HFFc6 (cell line): ENCODE data around the gene MRGPRG. TPM values are rescaled to one million over a fixed set of nuclear protein-coding genes. Genes with fewer than 3 reads are reported as not detected.

Experiments used
- DNase-seq: peaks from one replicate; pipeline ENCODE4 v3.0.0-alpha.2; 2018
- H3K27ac Mint-ChIP-seq: 2 replicates; pipeline ENCODE4 v1.8.0; 2020; ENCODE audit warnings: mild to moderate bottlenecking, mixed read lengths
- H3K27me3 Mint-ChIP-seq: 2 replicates; pipeline ENCODE4 v1.8.0; 2021; ENCODE audit warnings: mild to moderate bottlenecking, moderate library complexity, mixed read lengths; ENCODE audit not compliant: insufficient read depth
- H3K36me3 Mint-ChIP-seq: 2 replicates; pipeline ENCODE4 v1.8.0; 2021; ENCODE audit warnings: low read depth, mixed read lengths
- H3K4me1 Mint-ChIP-seq: 2 replicates; pipeline ENCODE4 v1.8.0; 2020; ENCODE audit warnings: low read depth, mixed read lengths
- H3K4me3 Mint-ChIP-seq: 2 replicates; pipeline ENCODE4 v1.8.0; 2020; ENCODE audit warnings: mild to moderate bottlenecking, moderate library complexity, mixed read lengths
- H3K9me3 Mint-ChIP-seq: 2 replicates; pipeline ENCODE4 v1.8.0; 2020; ENCODE audit warnings: mild to moderate bottlenecking, mixed read lengths
- total RNA-seq, 6 experiments: library from RNA; stranded (reverse); fragmentation: NEBNext Ultra II Directional; extraction: Animal tissue kit (Norgen Biotek cat#: 25700); gene quantifications; 2 replicates in 1 of 6; 3 replicates in 5 of 6; pipeline ENCODE4 v1.2.3, GENCODE V29; 2021
- TF ChIP-seq, protein P1 (sequence below): fragments of 200-600 bp; sonication (generic); IDR thresholded peaks from 2 replicates; pipeline ENCODE4 v1.5.0; 2021; ENCODE audit warnings: antibody characterized with exemption, mild to moderate bottlenecking

The MRGPRG gene
- total RNA-seq, 6 experiments from 2014 or later, result not detected

DNA sequence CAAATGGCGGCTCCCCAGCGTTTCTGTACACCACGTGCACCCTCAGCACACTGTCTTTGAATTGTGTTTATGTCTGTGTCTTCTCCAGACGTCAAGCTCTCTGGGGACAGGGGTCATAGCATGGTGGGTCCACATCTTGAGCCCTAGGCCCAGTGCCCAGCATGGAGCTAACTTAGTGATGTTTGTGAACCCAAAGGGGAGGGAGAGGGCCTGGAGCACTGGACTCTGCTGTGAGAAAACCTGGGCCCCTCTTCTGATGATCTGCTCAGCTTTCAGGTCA is 4.3 kb downstream of the MRGPRG start:
- peaks cover 26% of the 10 kb centered on the region for H3K27me3 Mint-ChIP-seq
- DNase-seq, result no peak
- H3K9me3 Mint-ChIP-seq, result peaks cover 12% of the 10 kb centered on the region
- no peak overlapping the region for H3K4me3 Mint-ChIP-seq
- H3K27ac Mint-ChIP-seq, result no peak overlapping the region
- TF ChIP-seq, protein P1, sequence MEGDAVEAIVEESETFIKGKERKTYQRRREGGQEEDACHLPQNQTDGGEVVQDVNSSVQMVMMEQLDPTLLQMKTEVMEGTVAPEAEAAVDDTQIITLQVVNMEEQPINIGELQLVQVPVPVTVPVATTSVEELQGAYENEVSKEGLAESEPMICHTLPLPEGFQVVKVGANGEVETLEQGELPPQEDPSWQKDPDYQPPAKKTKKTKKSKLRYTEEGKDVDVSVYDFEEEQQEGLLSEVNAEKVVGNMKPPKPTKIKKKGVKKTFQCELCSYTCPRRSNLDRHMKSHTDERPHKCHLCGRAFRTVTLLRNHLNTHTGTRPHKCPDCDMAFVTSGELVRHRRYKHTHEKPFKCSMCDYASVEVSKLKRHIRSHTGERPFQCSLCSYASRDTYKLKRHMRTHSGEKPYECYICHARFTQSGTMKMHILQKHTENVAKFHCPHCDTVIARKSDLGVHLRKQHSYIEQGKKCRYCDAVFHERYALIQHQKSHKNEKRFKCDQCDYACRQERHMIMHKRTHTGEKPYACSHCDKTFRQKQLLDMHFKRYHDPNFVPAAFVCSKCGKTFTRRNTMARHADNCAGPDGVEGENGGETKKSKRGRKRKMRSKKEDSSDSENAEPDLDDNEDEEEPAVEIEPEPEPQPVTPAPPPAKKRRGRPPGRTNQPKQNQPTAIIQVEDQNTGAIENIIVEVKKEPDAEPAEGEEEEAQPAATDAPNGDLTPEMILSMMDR, result no peak
- peaks cover 6% of the 10 kb centered on the region for H3K4me1 Mint-ChIP-seq
- H3K36me3 Mint-ChIP-seq, result peaks cover 5% of the 10 kb centered on the region

DNA sequence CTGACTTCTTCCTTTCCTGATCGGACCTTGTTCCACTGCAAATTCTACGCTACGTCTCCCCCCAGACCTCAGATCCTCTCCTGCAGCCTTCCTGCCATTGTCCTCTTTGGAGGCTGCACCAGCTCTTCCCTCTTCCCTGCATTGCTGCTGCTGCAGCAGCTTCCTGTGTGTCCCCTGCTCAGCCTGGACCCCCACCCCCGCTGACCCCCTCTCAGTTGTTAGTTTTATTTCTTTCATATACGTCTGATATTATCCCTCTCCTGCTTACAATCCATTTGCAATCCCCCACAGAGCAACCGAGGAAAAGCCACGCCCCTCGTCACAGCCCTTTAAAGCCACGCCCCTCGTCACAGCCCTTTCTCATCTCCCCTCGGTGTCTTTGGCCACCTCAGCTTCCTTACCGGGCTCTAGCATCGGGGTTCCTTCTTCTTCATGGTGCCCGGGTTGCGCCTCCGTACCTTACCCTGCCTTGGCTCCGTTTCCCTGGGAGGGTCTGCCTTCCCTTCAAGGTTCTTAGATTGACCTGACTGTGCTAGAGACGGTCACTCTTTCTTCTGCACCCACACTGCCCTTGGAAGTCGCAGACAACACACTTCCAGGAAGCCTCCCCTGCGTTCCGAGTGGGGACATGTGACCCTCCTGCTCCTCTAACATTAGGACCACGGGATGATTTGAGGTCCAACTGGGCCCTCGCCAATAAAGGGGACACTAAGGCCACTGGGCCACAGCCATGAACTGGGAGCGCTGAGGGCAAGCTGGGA is 4.8 kb downstream of the MRGPRG start:
- H3K9me3 Mint-ChIP-seq, result peaks cover 12% of the 10 kb centered on the region
- H3K4me1 Mint-ChIP-seq, result peaks cover 6% of the 10 kb centered on the region
- H3K27ac Mint-ChIP-seq, result no peak overlapping the region

DNA sequence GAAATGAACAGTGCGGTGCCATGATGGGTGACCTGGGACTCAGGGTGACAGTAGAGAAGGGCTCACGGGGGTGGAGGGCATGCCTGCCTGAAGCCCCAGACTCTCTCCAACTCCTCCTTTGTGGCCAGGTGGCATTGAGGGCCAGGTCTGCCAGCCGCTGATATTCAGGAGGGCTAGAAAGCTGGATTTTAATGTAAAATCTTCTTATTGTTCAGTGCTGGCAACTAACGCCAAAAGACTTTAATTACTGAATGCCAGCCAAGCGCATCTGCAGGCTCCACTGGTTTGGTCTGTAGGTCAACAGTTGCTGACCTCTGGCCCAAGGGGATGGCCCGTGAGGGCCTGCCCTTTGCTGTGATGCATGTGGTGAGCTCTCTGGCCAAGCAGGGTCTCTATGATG is 10.3 kb downstream of the MRGPRG start:
- no peak for DNase-seq
- Mint-ChIP-seq H3K4me1 (no peaks in the 10 kb centered on the region), H3K27ac (no peak overlapping the region), H3K9me3 (peaks cover 12% of the 10 kb centered on the region), H3K4me3 (no peak overlapping the region), H3K27me3 (peaks cover 31% of the 10 kb centered on the region), H3K36me3 (peaks cover 5% of the 10 kb centered on the region; the same call in 1 of the 2 replicates)
- TF ChIP-seq, protein P1, result no peak

More for the DNA sequence above, 4.8 kb downstream of the MRGPRG start:
- TF ChIP-seq, protein P1, result no peak
- H3K4me3 Mint-ChIP-seq, result no peak overlapping the region
- DNase-seq, result no peak
- H3K36me3 Mint-ChIP-seq, result peaks cover 5% of the 10 kb centered on the region
- H3K27me3 Mint-ChIP-seq, result peaks cover 26% of the 10 kb centered on the region

DNA sequence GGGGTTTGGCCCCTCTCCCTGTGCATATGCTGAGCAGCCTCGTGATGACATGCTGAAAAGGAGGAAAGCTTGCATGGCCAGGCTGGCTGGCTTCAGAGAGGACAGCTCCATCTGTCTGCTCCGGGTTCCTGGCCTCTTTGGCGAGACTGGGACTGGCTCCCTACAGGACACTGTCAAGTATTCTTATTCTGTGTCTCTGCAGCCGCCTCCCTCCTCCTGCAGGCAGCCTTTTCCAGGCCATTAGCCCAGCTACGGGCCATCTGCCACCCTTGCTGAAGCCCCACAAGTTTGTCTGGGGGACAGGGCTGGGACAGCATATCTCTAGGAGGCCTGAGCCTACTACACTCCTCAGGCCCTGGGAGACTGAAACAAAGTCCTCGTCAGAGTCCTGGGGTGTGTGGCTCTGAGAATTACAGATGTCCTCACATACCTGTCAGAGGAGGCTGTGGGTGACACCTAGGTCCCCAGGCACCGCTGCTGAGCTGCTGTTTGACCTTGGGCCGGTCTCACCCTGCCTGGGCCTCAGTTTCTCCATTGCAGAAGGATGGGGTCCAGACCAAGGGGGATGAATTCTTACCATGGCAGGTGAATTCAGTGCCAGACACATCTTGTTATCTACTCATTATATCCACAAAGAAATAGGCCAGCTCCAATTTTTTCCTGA is 11.0 kb downstream of the MRGPRG start:
- Mint-ChIP-seq H3K27ac (no peak overlapping the region), H3K36me3 (peaks cover 5% of the 10 kb centered on the region; the same call in 1 of the 2 replicates), H3K27me3 (peaks cover 31% of the 10 kb centered on the region), H3K4me1 (no peaks in the 10 kb centered on the region), H3K4me3 (no peak overlapping the region), H3K9me3 (peaks cover 12% of the 10 kb centered on the region)
- no peak for DNase-seq
- TF ChIP-seq, protein P1, result no peak

DNA sequence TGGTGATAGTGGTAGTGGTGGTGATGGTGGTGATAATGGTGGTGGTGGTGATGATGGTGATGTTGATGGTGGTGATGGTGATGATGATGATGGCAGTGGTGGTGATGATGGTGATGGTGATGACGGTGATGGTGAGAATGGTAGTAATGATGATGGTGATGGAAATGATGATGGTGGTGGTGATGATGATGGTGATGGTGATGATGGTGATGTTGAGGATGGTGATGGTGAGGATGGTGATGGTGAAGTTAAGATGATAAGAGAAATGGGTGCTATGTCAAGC is 11.8 kb downstream of the MRGPRG start:
- Mint-ChIP-seq H3K4me1 (no peaks in the 10 kb centered on the region), H3K4me3 (no peak overlapping the region), H3K9me3 (peaks cover 11% of the 10 kb centered on the region), H3K27ac (no peak overlapping the region), H3K36me3 (peaks cover 5% of the 10 kb centered on the region; the same call in 1 of the 2 replicates), H3K27me3 (peaks cover 37% of the 10 kb centered on the region)
- TF ChIP-seq, protein P1, result no peak
- no peak for DNase-seq
